MM.1S (cell line): ENCODE measurements around the gene EEPD1.

Experiments used
- CTCF ChIP-seq: fragments of 300-600 bp; sonication (generic); IDR thresholded peaks from 2 replicates; pipeline ENCODE4 v1.5.1; 2016; ENCODE audit warnings: antibody characterized with exemption, low read length, mixed read lengths
- EZH2 ChIP-seq: fragments of 300-600 bp; sonication (generic); optimal IDR thresholded peaks from 2 replicates; pipeline ENCODE3; 2017; ENCODE audit warnings: low read depth, mild to moderate bottlenecking, antibody characterized with exemption, low read length, mixed read lengths
- EZH2phosphoT487 ChIP-seq: fragments of 300-600 bp; sonication (generic); IDR thresholded peaks from 2 replicates; pipeline ENCODE4 v1.6.1; 2018; ENCODE audit warnings: antibody characterized with exemption, low read length

GRCh38 chr7:36145686-36146085 is 7.4 kb upstream of the EEPD1 start:
- TF ChIP-seq EZH2 (no peak), CTCF (no peak), EZH2phosphoT487 (no peak)
